Endometrium (tissue), 2 donors: ENCODE results near the gene B3GAT1.

Experiments used
- FAIRE-seq: peaks from 2 replicates; lab custom pipeline; 2012; peaks lifted over from hg19 to GRCh38; lab: Jason Lieb, UNC
- donor health status: control.
- donor health status: control.

Gene B3GAT1

GRCh38 chr11:134441706-134442105 is 29.7 kb upstream of the B3GAT1 start:
- no peak for FAIRE-seq

- FAIRE-seq = no peak
Measured at GRCh38 chr11:134441281-134441680, 29.2 kb upstream of the B3GAT1 start.

GRCh38 chr11:134440851-134441250 is 28.8 kb upstream of the B3GAT1 start:
- FAIRE-seq = no peak

- FAIRE-seq = no peak
Measured at GRCh38 chr11:134438542-134439537, 26.8 kb upstream of the B3GAT1 start.

- FAIRE-seq = no peak
Measured at GRCh38 chr11:134437821-134438220, 25.8 kb upstream of the B3GAT1 start.

GRCh38 chr11:134436781-134437180 is 24.7 kb upstream of the B3GAT1 start:
- no peak for FAIRE-seq

GRCh38 chr11:134433806-134434205 is 21.8 kb upstream of the B3GAT1 start:
- no peak for FAIRE-seq

- no peak for FAIRE-seq
Measured at GRCh38 chr11:134433251-134433650, 21.2 kb upstream of the B3GAT1 start.

- FAIRE-seq = no peak
Measured at GRCh38 chr11:134432776-134433175, 20.7 kb upstream of the B3GAT1 start.

GRCh38 chr11:134429106-134429505 is 17.1 kb upstream of the B3GAT1 start:
- no peak for FAIRE-seq

- FAIRE-seq = no peak
Measured at GRCh38 chr11:134425816-134426536, 13.9 kb upstream of the B3GAT1 start.

- FAIRE-seq = no peak
Measured at GRCh38 chr11:134425413-134425812, 13.4 kb upstream of the B3GAT1 start.

GRCh38 chr11:134423106-134423505 is 11.1 kb upstream of the B3GAT1 start:
- no peak for FAIRE-seq

- no peak for FAIRE-seq
Measured at GRCh38 chr11:134417871-134418840, 6.1 kb upstream of the B3GAT1 start.

- FAIRE-seq = no peak
Measured at GRCh38 chr11:134416726-134417125, 4.7 kb upstream of the B3GAT1 start.

GRCh38 chr11:134414766-134415765 is 3.0 kb upstream of the B3GAT1 start:
- no peak for FAIRE-seq

GRCh38 chr11:134413826-134414731 is 2.0 kb upstream of the B3GAT1 start:
- no peak for FAIRE-seq

GRCh38 chr11:134413043-134413825 is 1.2 kb upstream of the B3GAT1 start:
- no peak for FAIRE-seq

GRCh38 chr11:134410766-134411165 is 1.3 kb downstream of the B3GAT1 start:
- FAIRE-seq = no peak
